Activated CD4-positive, alpha-beta T cell treated with anti-CD3 and anti-CD28 coated beads, Interleukin-2, amount 50 U/mL, for 48 hours (primary cell): ENCODE data around the gene AVP.

ENCODE experiments used
- DNase-seq, 2 experiments: peaks; one replicate each; pipeline ENCODE4 v3.0.0-alpha.2; 2020

Gene AVP

GRCh38 chr20:3047486-3048419 is 36.8 kb downstream of the AVP start:
- no peak for DNase-seq

- DNase-seq = peak in 1 of 2 experiments; percentile 34
These were observed 37.7 kb downstream of the AVP start for GRCh38 chr20:3046677-3047462.

- peak; percentile 85 to 87 for DNase-seq
These were observed 38.5 kb downstream of the AVP start, which contains the start of gene MRPS26 for GRCh38 chr20:3045816-3046676. TSS of gene MRPS26 (plus strand) at chr20:3046052. CDS start at chr20:3046069, 17 bp downstream.

- peak; percentile 77 to 81 for DNase-seq
These were observed 39.3 kb downstream of the AVP start for GRCh38 chr20:3045042-3045815.

- DNase-seq = no peak
These were observed 40.1 kb downstream of the AVP start for GRCh38 chr20:3044336-3044965.

GRCh38 chr20:3043322-3043721 is 41.2 kb downstream of the AVP start, which contains the start of gene GNRH2:
TSS of gene GNRH2 (plus strand) at chr20:3043622. CDS start at chr20:3044415, 793 bp downstream.
- no peak for DNase-seq

GRCh38 chr20:3042625-3043024 is 41.9 kb downstream of the AVP start:
- no peak for DNase-seq

- no peak for DNase-seq
These were observed 42.6 kb downstream of the AVP start for GRCh38 chr20:3041854-3042409.

GRCh38 chr20:3040086-3040485 is 44.4 kb downstream of the AVP start:
- no peak for DNase-seq

- no peak for DNase-seq
These were observed 45.1 kb downstream of the AVP start for GRCh38 chr20:3039426-3039825.

- no peak for DNase-seq
These were observed 46.1 kb downstream of the AVP start for GRCh38 chr20:3038454-3038853.

GRCh38 chr20:3037654-3038053 is 46.9 kb downstream of the AVP start:
- DNase-seq = no peak

- no peak for DNase-seq
These were observed 51.9 kb downstream of the AVP start for GRCh38 chr20:3032624-3033023.
